ENCODE measurements around the gene GTF2H4.
"Not testable (repeated sequence)": the region's sequence is repeated elsewhere in the genome, so short reads cannot be mapped to it uniquely, and the experiment has no call there.

GTF2H4 gene

DNA sequence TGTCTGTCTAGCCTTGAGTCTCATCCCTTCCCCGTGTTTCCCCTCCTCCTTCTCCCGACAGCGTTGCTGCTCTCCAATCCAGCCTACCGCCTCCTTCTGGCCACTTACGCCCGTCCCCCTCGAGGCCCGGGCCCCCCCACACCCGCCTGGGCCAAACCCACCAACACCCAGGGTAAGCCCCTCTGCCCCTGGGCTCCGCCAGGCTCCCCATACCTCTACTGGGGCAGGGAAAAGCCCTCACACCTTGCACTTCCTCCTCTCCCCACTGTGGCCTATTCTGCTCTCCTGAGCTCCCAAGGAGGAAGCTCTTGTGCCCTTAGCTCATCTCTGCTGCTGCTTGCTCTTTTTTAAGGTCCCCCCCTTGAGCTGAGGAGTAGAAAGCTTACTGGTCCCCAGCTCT lies 12.7 kb upstream of the GTF2H4 start:
- no peak for DNase-seq

DNA sequence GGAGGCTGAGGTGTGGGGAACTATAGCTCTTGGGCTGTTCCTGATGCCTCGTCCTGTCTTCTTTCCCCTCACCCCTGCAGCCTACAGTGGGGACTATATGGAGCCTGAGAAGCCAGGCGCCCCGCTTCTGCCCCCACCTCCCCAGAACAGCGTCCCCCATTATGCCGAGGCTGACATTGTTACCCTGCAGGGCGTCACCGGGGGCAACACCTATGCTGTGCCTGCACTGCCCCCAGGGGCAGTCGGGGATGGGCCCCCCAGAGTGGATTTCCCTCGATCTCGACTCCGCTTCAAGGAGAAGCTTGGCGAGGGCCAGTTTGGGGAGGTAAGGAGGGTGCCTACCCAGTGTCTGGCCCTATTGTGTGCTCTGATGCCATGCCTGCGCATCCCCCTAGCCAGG lies 11.5 kb upstream of the GTF2H4 start:
- no peak for DNase-seq

DNA sequence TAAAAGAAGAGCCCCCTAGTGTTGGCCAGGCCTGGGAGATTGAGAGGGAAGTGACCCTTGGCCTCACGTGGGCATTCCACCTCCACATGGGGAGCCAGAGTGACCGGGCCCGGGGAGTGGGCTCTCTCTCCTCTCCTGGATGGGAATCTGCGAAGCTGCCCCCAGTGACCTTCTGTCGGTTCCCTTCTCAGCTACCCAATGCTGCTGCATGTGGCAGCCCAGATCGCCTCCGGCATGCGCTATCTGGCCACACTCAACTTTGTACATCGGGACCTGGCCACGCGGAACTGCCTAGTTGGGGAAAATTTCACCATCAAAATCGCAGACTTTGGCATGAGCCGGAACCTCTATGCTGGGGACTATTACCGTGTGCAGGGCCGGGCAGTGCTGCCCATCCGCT lies 10.1 kb upstream of the GTF2H4 start:
- DNase-seq = no peak

DNA sequence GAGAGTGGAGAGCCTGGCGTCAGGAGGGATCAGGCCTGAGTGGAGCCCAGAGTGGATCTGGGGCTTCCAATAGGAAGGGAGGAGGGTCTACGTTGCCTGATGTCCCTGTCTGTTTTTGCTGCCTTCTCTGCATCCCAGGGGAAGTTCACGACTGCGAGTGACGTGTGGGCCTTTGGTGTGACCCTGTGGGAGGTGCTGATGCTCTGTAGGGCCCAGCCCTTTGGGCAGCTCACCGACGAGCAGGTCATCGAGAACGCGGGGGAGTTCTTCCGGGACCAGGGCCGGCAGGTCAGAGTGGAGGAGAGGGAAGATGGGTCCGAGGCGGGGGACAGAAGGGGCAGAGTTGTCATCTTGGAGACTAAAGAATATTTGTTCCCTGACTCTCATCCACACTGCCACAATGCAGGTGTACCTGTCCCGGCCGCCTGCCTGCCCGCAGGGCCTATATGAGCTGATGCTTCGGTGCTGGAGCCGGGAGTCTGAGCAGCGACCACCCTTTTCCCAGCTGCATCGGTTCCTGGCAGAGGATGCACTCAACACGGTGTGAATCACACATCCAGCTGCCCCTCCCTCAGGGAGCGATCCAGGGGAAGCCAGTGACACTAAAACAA lies 9.2 kb upstream of the GTF2H4 start:
- DNase-seq = no peak

DNA sequence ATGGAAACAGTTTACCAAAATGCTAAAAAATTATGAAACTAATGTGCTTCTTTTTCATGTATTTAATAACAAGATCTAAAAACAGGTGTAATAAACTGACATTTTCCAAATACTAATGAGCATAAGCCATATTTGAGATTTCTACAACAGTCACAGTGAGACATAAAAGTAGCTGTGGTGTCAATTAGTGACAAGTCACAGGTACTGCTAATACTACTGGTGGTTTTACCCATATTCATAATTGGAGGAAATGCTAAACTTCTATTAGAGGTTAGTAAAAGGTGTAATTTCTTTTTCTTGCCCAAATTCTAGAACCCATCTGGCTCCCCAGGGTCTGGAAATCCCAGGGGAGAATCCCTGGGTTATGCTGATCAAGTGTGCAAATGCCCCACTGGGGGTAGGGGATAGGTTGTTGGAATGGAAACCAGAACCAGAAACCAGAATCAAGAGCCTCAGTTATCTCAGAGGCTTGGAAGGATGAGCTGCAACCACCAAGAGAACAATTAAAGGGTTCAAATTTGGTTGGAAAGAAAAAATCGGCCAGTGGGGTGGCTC lies 7.1 kb upstream of the GTF2H4 start:
- no peak for DNase-seq

DNA sequence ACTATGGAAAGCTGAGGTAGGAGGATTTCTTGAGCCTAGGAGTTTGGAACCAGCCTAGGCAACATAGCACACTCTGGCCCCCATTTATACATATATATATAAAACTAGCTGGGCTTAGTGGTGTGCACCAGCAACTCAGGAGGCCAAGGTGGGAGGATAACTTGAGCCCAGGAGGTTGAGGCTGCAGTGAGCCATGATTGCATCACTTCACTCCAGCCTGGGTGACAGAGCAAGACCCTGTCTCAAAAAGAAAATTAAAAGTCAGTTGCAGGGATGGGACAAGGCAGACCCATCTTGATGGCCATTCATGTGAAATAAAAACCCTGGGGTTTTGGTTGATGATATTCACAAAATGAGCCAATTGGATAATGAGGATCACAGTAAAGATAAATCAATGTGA lies 6.6 kb upstream of the GTF2H4 start:
- no peak for DNase-seq

DNA sequence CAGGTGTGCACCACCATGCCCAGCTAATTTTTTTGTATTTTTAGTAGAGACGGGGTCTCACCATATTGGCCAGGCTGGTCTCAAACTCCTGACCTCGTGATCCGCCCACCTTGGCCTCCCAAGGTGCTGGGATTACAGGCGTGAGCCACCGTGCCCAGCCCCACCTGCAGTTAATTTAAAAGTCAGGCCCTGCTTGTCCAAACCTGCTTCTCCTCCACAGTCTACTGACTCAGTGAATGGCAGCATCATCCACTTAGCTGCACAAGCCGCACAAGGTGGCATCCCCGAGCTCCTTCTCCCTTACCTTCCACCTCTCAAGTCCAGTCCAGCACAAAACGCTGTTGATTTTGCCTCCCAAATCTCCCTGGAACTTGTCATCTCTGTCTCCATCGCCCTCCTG lies 5.8 kb upstream of the GTF2H4 start:
- not testable (repeated sequence) for DNase-seq

DNA sequence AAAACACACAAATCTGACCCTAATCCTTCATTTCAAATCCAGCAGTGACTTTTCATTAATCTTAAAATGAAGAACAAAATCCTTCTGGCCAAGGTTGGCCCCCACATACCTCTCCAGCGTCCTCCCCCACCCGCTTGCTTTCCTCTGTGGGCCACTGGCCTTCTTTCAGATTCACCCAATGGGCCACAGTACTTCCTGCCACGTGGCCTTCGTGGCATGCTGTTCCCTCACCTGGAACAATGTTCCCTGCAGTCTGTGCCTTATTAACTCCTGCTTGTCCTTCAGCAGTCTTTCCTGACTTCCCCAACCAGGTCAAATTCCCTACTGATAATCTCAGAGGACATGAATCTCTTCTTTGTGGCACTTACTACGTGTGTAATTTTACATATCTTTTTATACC lies 5.3 kb upstream of the GTF2H4 start:
- no peak for DNase-seq

DNA sequence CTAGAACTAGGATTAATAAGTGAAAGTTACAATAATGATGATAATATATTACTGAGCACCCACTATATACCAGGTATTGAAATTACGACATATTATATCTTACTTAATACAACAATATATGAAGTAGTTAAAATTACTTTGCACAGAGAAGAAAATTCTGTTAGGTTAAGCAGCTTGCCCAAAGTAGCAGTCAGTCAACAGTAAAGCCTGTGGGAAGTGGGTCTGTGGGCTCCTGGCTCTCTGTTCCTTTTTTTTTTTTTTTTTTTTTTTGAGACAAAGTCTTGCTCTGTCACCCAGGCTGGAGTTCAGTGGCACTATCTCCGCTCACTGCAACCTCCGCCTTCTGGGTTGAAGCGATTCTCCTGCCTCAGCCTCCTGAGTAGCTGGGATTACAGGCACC lies 4.8 kb upstream of the GTF2H4 start:
- no peak for DNase-seq

DNA sequence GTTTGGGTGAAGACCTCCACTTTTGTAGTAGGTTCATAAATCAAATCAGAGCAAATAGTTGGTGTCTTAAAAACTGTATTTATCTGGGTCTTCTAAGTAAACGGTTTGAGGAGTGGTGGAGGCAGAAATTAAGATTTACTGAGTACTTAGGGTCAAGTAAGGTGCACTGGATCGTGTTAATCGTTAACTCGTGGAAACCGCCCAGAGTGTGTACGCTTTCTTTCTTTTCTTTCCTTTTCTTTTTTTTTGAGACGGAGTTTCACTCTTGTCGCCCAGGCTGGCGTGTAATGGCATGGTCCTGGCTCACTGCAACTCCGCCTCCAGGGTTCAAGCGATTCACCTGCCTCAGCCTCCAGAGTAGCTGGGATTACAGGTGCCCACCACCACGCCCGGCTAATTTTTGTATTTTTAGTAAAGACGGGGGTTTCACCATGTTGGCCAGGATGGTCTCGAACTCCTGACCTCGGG lies 683 bp upstream of the GTF2H4 start:
- not testable (repeated sequence) for DNase-seq

DNA sequence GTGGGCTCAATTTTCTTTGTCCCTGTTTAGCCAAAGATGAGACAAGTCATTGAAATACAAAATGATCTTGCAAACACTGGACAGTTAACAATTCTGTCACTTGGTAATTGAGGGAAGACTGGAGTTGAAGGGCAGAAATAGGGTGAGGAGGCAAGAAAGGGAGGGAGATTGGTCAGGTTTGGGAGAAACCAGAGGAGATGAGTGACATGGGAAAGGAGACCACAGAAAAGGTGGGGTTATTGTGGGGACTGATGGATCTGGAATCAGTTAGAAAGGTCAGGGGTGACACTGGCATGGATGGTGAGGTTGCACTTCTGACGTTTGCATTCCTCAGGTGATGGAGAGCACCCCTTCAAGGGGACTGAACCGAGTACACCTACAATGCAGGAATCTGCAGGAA lies 693 bp downstream of the GTF2H4 start:
- DNase-seq = no peak

DNA sequence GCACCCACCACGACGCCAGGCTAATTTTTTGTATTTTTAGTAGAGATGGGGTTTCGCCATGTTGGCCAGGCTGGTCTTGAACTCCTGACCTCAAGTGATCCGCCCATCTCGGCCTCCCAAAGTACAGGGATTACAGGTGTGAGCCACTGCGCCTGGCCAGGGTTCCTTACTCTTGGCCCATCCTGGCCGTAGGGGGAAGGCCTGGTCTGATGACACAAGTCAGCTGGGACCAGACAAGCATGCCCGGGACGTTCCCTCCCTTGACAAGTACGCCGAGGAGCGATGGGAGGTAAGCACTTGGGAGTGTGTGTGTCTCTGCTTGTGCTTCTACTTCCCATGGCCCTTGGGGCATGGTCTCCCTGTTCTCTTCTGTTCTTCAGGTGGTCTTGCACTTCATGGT lies 2.5 kb downstream of the GTF2H4 start:
- DNase-seq = not testable (repeated sequence)

DNA sequence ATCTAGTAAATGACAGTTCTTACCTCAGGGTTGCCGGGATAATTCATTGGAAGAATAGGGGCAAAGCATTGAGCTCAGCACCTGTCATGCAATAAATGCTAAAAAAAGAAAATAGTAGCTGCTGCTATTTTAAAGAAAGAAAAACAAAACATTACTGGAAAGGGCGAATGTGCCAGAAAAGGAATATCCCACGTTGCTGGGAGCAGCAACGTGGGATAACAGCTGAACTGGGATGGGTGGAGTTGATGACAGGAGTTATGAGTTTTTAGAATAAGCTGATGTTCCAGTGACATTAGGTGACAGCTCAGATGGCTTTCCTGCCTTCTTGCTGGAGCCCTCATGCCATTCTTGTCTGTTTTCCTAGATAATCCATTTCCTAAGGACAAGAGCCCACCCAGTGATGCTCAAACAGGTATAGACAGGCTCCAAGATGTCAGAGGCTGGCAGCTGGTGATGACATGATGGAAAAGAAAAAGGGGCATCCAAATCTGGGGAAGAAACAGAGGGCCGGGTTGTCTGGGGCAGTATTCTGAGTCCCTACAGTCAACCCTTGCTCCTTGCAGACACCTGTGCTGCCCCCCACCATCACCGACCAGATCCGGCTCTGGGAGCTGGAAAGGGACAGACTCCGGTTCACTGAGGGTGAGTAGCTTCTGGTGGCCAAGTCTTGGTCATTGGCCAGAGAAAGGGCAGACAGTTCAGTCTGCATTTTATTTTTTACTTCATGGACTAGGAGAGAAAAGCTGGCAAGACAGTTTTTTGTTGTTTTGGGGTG lies 4.9 kb downstream of the GTF2H4 start:
- DNase-seq = no peak

DNA sequence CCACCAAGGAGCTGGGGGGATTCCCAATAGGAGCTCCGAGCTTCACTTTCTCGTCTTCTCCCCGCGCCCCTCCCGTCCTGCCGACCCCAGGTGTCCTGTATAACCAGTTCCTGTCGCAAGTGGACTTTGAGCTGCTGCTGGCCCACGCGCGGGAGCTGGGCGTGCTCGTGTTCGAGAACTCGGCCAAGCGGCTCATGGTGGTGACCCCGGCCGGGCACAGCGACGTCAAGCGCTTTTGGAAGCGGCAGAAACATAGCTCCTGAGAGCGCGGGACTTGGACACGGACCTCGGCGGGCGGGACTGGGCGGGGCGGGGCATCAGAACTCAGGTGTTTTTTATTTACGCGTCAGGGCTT lies 5.7 kb downstream of the GTF2H4 start:
- no peak for DNase-seq

DNA sequence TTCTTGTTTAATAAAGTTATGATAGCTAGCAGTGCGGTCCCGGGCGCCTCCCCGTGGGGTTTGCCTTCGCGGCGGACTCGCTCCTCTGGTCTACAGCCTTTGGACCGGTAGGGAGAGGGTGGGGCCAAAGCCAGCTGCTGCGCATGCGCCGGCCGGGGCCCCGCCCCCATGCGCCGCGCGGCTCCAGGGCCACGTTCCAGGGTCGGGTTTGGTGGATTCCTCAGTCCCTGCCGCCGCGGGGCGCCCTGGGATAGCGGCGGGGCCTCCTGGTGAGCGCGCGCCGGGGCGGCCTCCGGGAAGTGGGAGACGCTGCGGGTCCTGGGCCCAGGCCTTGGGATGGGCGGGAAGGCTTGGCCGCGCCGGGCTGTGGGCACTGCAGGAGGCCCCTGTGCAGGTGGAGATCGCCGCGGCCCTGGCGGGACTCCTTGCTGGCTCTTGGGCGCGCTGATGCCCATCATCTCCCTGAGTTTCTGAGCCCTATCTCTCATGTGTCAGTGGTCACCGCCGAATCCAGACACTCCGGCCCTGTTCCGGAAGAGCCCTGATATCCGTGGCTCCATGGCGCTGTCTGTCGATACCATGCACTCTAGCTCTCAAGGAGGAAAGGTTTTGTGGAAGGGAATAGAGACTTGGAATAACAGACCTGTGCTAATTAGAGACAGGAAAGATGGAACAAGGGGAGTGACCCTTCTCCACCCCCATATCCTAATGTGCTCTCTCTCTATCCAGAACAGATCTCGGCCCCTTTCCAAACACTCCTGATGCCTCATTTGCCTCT lies 6.3 kb downstream of the GTF2H4 start, which contains the start of gene VARS2:
TSS of gene VARS2 (plus strand) at position 163 of the 778 bp plus-strand sequence. CDS start at position 762, 599 bp downstream.
- peak; percentile 70 for DNase-seq

DNA sequence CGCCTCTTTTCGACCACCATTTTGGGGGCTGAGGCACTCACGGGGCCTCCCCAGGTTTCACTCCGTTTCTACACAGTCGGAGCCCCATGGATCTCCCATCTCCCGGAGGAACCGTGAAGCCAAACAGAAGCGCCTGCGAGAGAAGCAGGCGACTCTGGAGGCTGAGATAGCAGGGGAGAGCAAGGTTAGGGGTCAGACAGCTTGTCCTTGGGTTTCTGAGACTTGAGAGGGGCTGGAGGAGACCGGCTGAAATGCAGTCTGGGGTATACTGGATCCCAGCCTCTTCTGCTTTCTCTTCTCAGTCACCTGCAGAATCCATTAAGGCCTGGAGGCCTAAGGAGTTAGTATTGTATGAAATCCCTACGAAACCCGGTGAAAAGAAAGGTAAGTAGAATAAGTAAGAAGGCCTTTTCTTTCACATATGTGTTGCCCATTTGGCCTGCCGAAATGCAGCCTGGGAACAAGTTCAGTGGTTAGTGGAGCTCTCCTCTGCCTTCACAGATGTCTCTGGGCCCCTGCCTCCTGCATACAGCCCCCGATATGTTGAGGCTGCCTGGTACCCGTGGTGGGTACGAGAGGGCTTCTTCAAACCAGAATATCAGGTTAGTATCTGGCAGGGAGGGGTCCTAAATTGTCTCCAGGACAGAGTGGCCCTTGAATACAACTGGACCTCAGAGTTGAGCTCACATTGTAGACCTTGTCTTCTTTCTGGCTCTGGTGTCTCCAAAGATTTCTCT lies 7.0 kb downstream of the GTF2H4 start:
- no peak for DNase-seq

DNA sequence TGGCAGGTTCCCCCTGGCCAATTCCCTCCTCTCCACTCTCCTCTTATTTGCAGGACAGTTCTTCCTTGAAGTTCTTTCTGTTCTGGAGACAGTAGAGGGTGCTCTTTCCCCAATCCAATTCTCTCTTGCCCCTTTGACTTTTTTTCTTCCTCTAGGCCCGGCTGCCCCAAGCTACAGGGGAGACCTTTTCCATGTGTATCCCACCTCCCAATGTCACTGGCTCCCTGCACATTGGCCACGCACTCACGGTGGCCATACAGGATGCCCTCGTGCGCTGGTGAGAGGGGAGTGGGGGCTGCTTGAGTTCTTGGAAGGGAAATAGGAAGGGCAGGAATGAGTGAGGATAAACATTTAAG lies 7.6 kb downstream of the GTF2H4 start:
- peak; percentile 49 for DNase-seq

DNA sequence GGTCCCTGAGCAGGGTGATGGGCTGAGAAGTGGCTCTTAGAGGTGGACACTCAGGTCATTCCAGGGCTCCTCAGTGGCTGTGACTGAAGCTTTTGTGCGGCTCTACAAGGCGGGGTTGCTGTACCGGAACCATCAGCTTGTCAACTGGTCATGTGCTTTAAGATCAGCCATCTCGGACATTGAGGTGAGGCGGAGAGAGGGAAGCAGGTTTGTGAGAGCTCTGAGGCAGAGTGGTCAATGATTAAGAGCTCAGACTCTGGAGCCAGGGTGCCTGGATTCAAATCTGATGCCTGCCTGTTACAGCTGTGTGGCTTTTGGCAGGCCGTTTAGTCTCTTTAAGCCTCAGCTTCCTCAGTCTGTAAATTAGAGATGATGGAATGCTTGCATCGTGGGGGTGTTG lies 9.0 kb downstream of the GTF2H4 start:
- no peak for DNase-seq

DNA sequence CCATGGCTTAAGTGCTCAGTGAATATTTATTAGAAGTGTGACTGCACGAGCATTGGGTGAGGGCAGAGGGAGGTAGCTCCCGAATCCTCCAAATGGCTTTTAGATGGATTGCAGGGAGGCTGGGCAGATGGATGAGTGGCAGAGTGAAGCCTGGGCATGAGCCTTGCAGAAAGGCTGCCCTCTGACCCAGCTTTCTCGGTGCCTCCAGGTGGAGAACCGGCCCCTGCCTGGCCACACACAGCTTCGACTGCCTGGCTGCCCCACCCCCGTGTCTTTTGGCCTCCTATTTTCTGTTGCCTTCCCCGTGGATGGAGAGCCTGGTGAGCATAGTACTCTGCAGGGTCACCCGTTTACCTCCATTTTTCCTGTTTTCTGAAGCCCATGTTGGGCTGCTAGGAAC lies 9.5 kb downstream of the GTF2H4 start:
- no peak for DNase-seq

DNA sequence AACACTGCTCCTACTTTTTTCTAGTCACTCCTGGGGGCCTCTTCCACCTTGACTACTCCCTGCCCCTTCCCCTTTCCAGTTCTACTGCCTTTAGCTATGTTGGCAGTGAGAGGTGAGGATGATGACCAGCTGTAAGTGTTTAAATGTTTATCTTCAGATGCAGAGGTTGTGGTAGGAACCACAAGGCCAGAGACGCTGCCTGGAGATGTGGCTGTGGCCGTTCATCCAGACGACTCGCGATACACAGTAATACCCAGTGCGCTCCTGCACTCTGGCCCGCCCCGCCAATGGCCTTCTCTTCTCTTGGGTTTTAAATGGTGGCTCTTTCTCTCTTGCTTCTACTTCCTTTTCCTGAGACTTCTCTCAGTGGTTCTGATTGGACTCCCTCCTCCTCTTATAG lies 10.7 kb downstream of the GTF2H4 start:
- no peak for DNase-seq

DNA sequence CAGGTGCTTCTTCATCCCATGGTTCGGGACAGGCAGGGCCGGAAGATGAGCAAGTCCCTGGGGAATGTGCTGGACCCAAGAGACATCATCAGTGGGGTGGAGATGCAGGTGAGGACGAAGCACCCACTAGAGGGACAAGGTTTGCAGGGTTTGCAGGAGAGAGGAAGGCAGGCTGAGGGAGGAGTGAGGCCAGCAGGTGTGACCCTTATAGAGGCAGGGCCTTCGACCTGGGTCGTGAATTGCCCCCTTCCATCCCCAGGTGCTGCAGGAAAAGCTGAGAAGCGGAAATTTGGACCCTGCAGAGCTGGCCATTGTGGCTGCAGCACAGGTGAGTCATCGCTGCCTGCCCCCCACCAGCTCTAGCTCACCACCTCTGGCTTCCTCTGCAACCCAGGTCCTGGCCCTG lies 14.4 kb downstream of the GTF2H4 start:
- DNase-seq = no peak

DNA sequence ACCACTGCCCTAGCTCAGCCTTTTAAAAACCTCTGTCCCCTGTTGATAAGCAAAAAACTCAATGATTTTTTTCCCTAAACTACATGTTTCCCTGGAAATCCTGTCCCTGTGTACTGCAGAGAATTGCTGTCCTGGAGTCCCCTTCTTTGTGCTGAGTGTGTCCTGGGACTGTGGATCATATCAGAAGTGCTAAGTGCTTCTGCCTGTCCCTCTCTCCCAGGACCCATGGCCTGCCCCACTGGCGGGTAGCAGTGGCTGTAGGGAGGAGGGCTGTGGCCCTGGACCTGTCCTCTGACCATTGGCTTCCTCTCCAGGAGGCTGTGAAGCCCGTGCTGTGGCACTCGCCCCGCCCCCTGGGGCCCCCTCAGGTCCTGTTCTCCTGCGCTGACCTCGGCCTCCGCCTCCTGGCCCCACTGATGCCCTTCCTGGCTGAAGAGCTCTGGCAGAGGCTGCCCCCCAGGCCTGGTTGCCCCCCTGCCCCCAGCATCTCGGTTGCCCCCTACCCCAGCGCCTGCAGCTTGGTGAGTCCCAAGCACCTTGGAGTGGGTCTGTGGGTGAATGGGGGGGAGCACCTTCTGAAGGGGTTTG lies 16.1 kb downstream of the GTF2H4 start:
- not testable (repeated sequence) for DNase-seq

DNA sequence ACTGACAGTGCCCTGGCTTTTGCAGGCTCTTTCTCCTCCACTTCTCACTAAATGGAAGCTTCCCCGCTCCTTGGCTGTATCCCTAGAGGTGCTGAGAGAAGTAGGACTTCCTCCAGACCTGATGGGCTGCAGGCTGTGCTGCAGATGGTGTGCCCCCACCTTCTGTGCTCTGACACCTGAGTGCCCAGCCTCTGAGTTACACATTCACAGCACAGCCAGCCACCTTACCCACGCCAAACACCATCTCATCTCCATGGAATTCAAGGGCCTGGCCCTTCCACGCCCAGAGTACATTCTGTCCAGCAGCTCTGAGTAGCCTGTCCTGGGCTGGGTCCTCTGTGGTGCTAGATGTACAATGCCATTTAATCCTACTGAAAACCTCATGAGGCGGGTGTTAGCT lies 18.6 kb downstream of the GTF2H4 start:
- no peak for DNase-seq
